ENCODE measurements around the gene HAPLN3.

- no peak for TF ChIP-seq POLR2AphosphoS5 (IDR thresholded peaks at IDR 0.05)
- no peak for TF ChIP-seq CTCF (IDR thresholded peaks at IDR 0.05 in 8 of 11, conservative IDR thresholded peaks at IDR 0.05 in 3 of 11)
Measured at GRCh38 chr15:88838667-88839066, 56.7 kb downstream of the HAPLN3 start.
